ENCODE results near the gene TOMM6.

DNA sequence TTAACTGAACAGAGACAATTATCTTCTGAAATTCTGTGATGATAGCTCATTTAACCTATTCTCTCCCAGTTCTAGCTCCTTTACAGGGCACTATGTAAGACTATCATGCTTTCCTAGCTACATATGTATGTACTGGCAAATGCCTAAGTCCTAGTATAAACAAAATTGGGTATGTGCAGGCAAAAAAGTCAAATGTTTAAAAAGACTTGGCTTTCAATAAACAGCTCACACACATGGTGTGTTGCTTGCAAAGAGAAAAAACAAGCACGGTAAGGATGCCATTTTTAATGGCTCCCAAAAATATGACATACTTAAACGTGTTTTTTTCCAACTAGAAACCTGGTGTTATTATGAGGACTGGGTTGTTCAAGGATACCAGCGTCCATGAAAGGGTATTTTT lies 44.8 kb downstream of the TOMM6 start:
- TF ChIP-seq, protein P1, sequence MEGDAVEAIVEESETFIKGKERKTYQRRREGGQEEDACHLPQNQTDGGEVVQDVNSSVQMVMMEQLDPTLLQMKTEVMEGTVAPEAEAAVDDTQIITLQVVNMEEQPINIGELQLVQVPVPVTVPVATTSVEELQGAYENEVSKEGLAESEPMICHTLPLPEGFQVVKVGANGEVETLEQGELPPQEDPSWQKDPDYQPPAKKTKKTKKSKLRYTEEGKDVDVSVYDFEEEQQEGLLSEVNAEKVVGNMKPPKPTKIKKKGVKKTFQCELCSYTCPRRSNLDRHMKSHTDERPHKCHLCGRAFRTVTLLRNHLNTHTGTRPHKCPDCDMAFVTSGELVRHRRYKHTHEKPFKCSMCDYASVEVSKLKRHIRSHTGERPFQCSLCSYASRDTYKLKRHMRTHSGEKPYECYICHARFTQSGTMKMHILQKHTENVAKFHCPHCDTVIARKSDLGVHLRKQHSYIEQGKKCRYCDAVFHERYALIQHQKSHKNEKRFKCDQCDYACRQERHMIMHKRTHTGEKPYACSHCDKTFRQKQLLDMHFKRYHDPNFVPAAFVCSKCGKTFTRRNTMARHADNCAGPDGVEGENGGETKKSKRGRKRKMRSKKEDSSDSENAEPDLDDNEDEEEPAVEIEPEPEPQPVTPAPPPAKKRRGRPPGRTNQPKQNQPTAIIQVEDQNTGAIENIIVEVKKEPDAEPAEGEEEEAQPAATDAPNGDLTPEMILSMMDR (IDR thresholded peaks at IDR 0.05; ENCODE audit: insufficient read depth, low read length, poor library complexity, severe bottlenecking), result no peak
- no peak for TF ChIP-seq EZH2phosphoT487 (conservative IDR thresholded peaks at IDR 0.05; ENCODE audit: low read length)

Measured in SU-DHL-6 (cell line).